Activated CD8-positive, alpha-beta T cell treated with anti-CD3 and anti-CD28 coated beads for 36 hours (primary cell): ENCODE measurements around the gene KLK5. TPM values are rescaled to one million over a fixed set of nuclear protein-coding genes. Genes with fewer than 3 reads are reported as not detected.

Experiments used
- ATAC-seq: fragments of 200-7000 bp; cut with Tn5 transposase; one replicate; pipeline ENCODE4 v1.10.0; 2021; ENCODE audit warnings: mild to moderate bottlenecking, moderate library complexity
- CTCF ChIA-PET: fragments of 350-600 bp; sonication (Branson Sonifier 250); formaldehyde crosslinking; loops from one replicate; lab custom pipeline; 2021; ENCODE audit warnings: antibody characterized with exemption; lab: Charles Lee
- POLR2A ChIA-PET: fragments of 350-600 bp; sonication (Branson Sonifier 250); formaldehyde crosslinking; loops from one replicate; lab custom pipeline; 2021; ENCODE audit warnings: antibody characterized with exemption; lab: Charles Lee
- DNase-seq: peaks from one replicate; pipeline ENCODE4 v3.0.0-alpha.2; 2020
- H3K27ac Mint-ChIP-seq: one replicate; pipeline ENCODE4 v1.8.0; 2021; ENCODE audit warnings: mild to moderate bottlenecking, mixed read lengths
- H3K27me3 Mint-ChIP-seq: one replicate; pipeline ENCODE4 v1.8.0; 2021; ENCODE audit warnings: mixed read lengths
- H3K36me3 Mint-ChIP-seq: one replicate; pipeline ENCODE4 v1.8.0; 2021; ENCODE audit warnings: low read depth, mixed read lengths
- H3K4me1 Mint-ChIP-seq: one replicate; pipeline ENCODE4 v1.8.0; 2021; ENCODE audit warnings: low read depth, mixed read lengths
- H3K4me3 Mint-ChIP-seq: one replicate; pipeline ENCODE4 v1.8.0; 2021; ENCODE audit warnings: mild to moderate bottlenecking, moderate library complexity, mixed read lengths
- H3K9me3 Mint-ChIP-seq: one replicate; pipeline ENCODE4 v1.8.0; 2021; ENCODE audit warnings: mixed read lengths
- CTCF ChIP-seq: fragments of 200-600 bp; IDR thresholded peaks from one replicate; pipeline ENCODE4 v1.8.0; 2022; ENCODE audit warnings: antibody characterized with exemption, mild to moderate bottlenecking
- intact Hi-C: fragments of 100-400 bp; cut with micrococcal nuclease; formaldehyde crosslinking; loops from one replicate; pipeline ENCODE4 v1.10.0; 2022
- total RNA-seq, 2 experiments: library from RNA; stranded (reverse); gene quantifications; one replicate each; pipeline ENCODE4 v1.2.3, GENCODE V29; 2021

Gene KLK5
- total RNA-seq, 2 experiments from 2014 or later: not detected

- no peak overlapping the region for H3K4me3 Mint-ChIP-seq
- no peak for ATAC-seq
- no peak overlapping the region for H3K27ac Mint-ChIP-seq
- POLR2A ChIA-PET: no interaction called here
- CTCF ChIA-PET: no interaction called here
- no peaks in the 10 kb centered on the region for H3K4me1 Mint-ChIP-seq
- no peak for TF ChIP-seq CTCF
- intact Hi-C loops: no loop called here
- no peak for DNase-seq
- no peaks in the 10 kb centered on the region for H3K36me3 Mint-ChIP-seq
- H3K9me3 Mint-ChIP-seq: no peaks in the 10 kb centered on the region
- H3K27me3 Mint-ChIP-seq: peaks cover 31% of the 10 kb centered on the region
Measured at GRCh38 chr19:50932018-50932689, 20.7 kb downstream of the KLK5 start.

GRCh38 chr19:50931023-50931422 is 21.8 kb downstream of the KLK5 start:
- ChIA-PET POLR2A (interaction anchor here (0.6 kb wide), 1 partner anchor 308 kb away, joined by 3 read pairs; no protein-coding TSS in a partner anchor), CTCF (no interaction called here)
- intact Hi-C loops: no loop called here
- H3K27ac Mint-ChIP-seq: no peak overlapping the region
- no peaks in the 10 kb centered on the region for H3K9me3 Mint-ChIP-seq
- peaks cover 34% of the 10 kb centered on the region for H3K27me3 Mint-ChIP-seq
- H3K4me3 Mint-ChIP-seq: no peak overlapping the region
- DNase-seq (no peak), ATAC-seq (no peak)
- H3K36me3 Mint-ChIP-seq: no peaks in the 10 kb centered on the region
- no peaks in the 10 kb centered on the region for H3K4me1 Mint-ChIP-seq
- TF ChIP-seq CTCF: no peak

GRCh38 chr19:50928831-50929230 is 24.0 kb downstream of the KLK5 start:
- TF ChIP-seq CTCF: no peak
- intact Hi-C loops: loop anchor here (5.0 to 10.0 kb wide), 3 partner anchors 124 to 324 kb away; no protein-coding TSS in a partner anchor
- ATAC-seq: no peak
- no peak overlapping the region for H3K27ac Mint-ChIP-seq
- ChIA-PET CTCF (interaction anchor here (1.2 to 1.6 kb wide), 3 partner anchors 7 to 168 kb away, joined by 3 to 7 read pairs (median 5); no protein-coding TSS in a partner anchor), POLR2A (no interaction called here)
- H3K4me3 Mint-ChIP-seq: no peak overlapping the region
- no peaks in the 10 kb centered on the region for H3K4me1 Mint-ChIP-seq
- no peaks in the 10 kb centered on the region for H3K9me3 Mint-ChIP-seq
- DNase-seq: no peak
- no peaks in the 10 kb centered on the region for H3K36me3 Mint-ChIP-seq
- peaks cover 32% of the 10 kb centered on the region for H3K27me3 Mint-ChIP-seq

GRCh38 chr19:50926144-50926543 is 26.7 kb downstream of the KLK5 start:
- intact Hi-C loops: loop anchor here (5.0 to 10.0 kb wide), 3 partner anchors 121 to 321 kb away; no protein-coding TSS in a partner anchor
- ChIA-PET CTCF (interaction anchor here (1.5 kb wide), 1 partner anchor 370 kb away, joined by 3 read pairs; no protein-coding TSS in a partner anchor), POLR2A (interaction anchor here (0.6 kb wide), 1 partner anchor 108 kb away, joined by 3 read pairs; no protein-coding TSS in a partner anchor)
- H3K27ac Mint-ChIP-seq: no peak overlapping the region
- peaks cover 8% of the 10 kb centered on the region for H3K4me1 Mint-ChIP-seq
- no peaks in the 10 kb centered on the region for H3K36me3 Mint-ChIP-seq
- DNase-seq: no peak
- H3K4me3 Mint-ChIP-seq: no peak overlapping the region
- peaks cover 29% of the 10 kb centered on the region for H3K27me3 Mint-ChIP-seq
- H3K9me3 Mint-ChIP-seq: no peaks in the 10 kb centered on the region
- ATAC-seq: no peak
- TF ChIP-seq CTCF: no peak

GRCh38 chr19:50925734-50926133 is 27.1 kb downstream of the KLK5 start:
- intact Hi-C loops: loop anchor here (5.0 to 10.0 kb wide), 3 partner anchors 121 to 321 kb away; no protein-coding TSS in a partner anchor
- peaks cover 8% of the 10 kb centered on the region for H3K4me1 Mint-ChIP-seq
- no peaks in the 10 kb centered on the region for H3K36me3 Mint-ChIP-seq
- H3K9me3 Mint-ChIP-seq: no peaks in the 10 kb centered on the region
- POLR2A ChIA-PET: interaction anchor here (0.6 kb wide), 1 partner anchor 108 kb away, joined by 3 read pairs; no protein-coding TSS in a partner anchor
- ATAC-seq (no peak), DNase-seq (no peak)
- H3K4me3 Mint-ChIP-seq: no peak overlapping the region
- no peak for TF ChIP-seq CTCF
- no peak overlapping the region for H3K27ac Mint-ChIP-seq
- peaks cover 27% of the 10 kb centered on the region for H3K27me3 Mint-ChIP-seq
- CTCF ChIA-PET: interaction anchor here (1.5 kb wide), 2 partner anchors 20 to 369 kb away, joined by 3 to 4 read pairs; no protein-coding TSS in a partner anchor
